ENCODE data around the gene XPNPEP2. TPM values are rescaled to one million over a fixed set of nuclear protein-coding genes. Genes with fewer than 3 reads are reported as not detected.

Gene XPNPEP2
- polyA plus RNA-seq, 1 donor from 2014 or later, result 0.26 TPM

GRCh38 chrX:129772796-129773431 lies 34.1 kb downstream of the XPNPEP2 start:
- peaks cover 58 to 72% (median 70%) of the 10 kb centered on the region in 3 donors for H3K4me1 Mint-ChIP-seq
- H3K27me3 Mint-ChIP-seq, result peaks cover 2% of the 10 kb centered on the region
- no peaks in the 10 kb centered on the region for H3K9me3 Mint-ChIP-seq
- H3K27ac Mint-ChIP-seq, result peak overlapping the region; percentile 93 to 99 (median 97)
- peak overlapping the region; percentile 5 to 92 (median 84) for H3K4me3 Mint-ChIP-seq
- no peaks in the 10 kb centered on the region for H3K36me3 Mint-ChIP-seq

- peak overlapping the region in 3 of 4 donors; percentile 59 to 92 (median 83) for H3K4me3 Mint-ChIP-seq
- peak overlapping the region; percentile 93 to 99 (median 97) for H3K27ac Mint-ChIP-seq
- H3K36me3 Mint-ChIP-seq, result no peaks in the 10 kb centered on the region
- no peaks in the 10 kb centered on the region for H3K9me3 Mint-ChIP-seq
- peaks cover 52 to 70% (median 66%) of the 10 kb centered on the region in 3 donors for H3K4me1 Mint-ChIP-seq
- H3K27me3 Mint-ChIP-seq, result peaks cover 2% of the 10 kb centered on the region
Measured at GRCh38 chrX:129773649-129774458, 35.1 kb downstream of the XPNPEP2 start.

GRCh38 chrX:129777218-129778030 lies 38.6 kb downstream of the XPNPEP2 start:
- peak overlapping the region; percentile 87 to 99 (median 97) for H3K27ac Mint-ChIP-seq
- H3K9me3 Mint-ChIP-seq, result no peaks in the 10 kb centered on the region
- peaks cover 41 to 64% (median 61%) of the 10 kb centered on the region in 3 donors for H3K4me1 Mint-ChIP-seq
- H3K4me3 Mint-ChIP-seq, result peak overlapping the region; percentile 83 to 96 (median 92)
- H3K36me3 Mint-ChIP-seq, result no peaks in the 10 kb centered on the region
- H3K27me3 Mint-ChIP-seq, result no peaks in the 10 kb centered on the region

- peak overlapping the region; percentile 87 to 99 (median 97) for H3K27ac Mint-ChIP-seq
- H3K4me1 Mint-ChIP-seq, result peaks cover 40 to 70% (median 63%) of the 10 kb centered on the region in 3 donors
- H3K4me3 Mint-ChIP-seq, result peak overlapping the region; percentile 96 to 99 (median 98)
- H3K9me3 Mint-ChIP-seq, result no peaks in the 10 kb centered on the region
- no peaks in the 10 kb centered on the region for H3K27me3 Mint-ChIP-seq
- H3K36me3 Mint-ChIP-seq, result no peaks in the 10 kb centered on the region
Measured at GRCh38 chrX:129779086-129779672, 40.4 kb downstream of the XPNPEP2 start.

GRCh38 chrX:129779747-129780146 lies 41.0 kb downstream of the XPNPEP2 start, which contains the start of gene SASH3:
Gene SASH3, plus strand, starts transcription at chrX:129779949. Its CDS starts 149 bp downstream, at chrX:129780098.
- Mint-ChIP-seq H3K36me3 (no peaks in the 10 kb centered on the region), H3K9me3 (no peaks in the 10 kb centered on the region), H3K4me3 (peak within 1 kb of the TSS; percentile 96 to 99 (median 98)), H3K27ac (peak within 1 kb of the TSS; percentile 87 to 99 (median 97)), H3K27me3 (no peaks in the 10 kb centered on the region), H3K4me1 (peaks cover 39 to 73% (median 64%) of the 10 kb centered on the region in 3 donors)

GRCh38 chrX:129780441-129781105 lies 41.8 kb downstream of the XPNPEP2 start:
- H3K4me1 Mint-ChIP-seq, result peaks cover 32 to 72% (median 60%) of the 10 kb centered on the region in 3 donors

GRCh38 chrX:129781134-129781672 lies 42.4 kb downstream of the XPNPEP2 start:
- Mint-ChIP-seq H3K9me3 (no peaks in the 10 kb centered on the region), H3K27ac (peak overlapping the region; percentile 87 to 99 (median 97)), H3K4me1 (peaks cover 34 to 74% (median 62%) of the 10 kb centered on the region in 3 donors), H3K27me3 (peaks cover 2% of the 10 kb centered on the region), H3K36me3 (peaks cover 2% of the 10 kb centered on the region), H3K4me3 (peak overlapping the region; percentile 96 to 99 (median 98))

More at GRCh38 chrX:129780441-129781105, 41.8 kb downstream of the XPNPEP2 start:
- Mint-ChIP-seq H3K9me3 (no peaks in the 10 kb centered on the region), H3K36me3 (no peaks in the 10 kb centered on the region), H3K4me3 (peak overlapping the region; percentile 96 to 99 (median 98)), H3K27ac (peak overlapping the region; percentile 87 to 99 (median 97)), H3K27me3 (no peaks in the 10 kb centered on the region)

- Mint-ChIP-seq H3K4me3 (peak overlapping the region; percentile 96 to 99 (median 98)), H3K4me1 (peaks cover 34 to 73% (median 62%) of the 10 kb centered on the region in 3 donors), H3K27ac (peak overlapping the region; percentile 87 to 99 (median 97)), H3K9me3 (no peaks in the 10 kb centered on the region), H3K36me3 (peaks cover 2% of the 10 kb centered on the region), H3K27me3 (peaks cover 2% of the 10 kb centered on the region)
Measured at GRCh38 chrX:129781680-129782495, 43.1 kb downstream of the XPNPEP2 start.

GRCh38 chrX:129782706-129783105 lies 43.9 kb downstream of the XPNPEP2 start:
- Mint-ChIP-seq H3K27me3 (peaks cover 2% of the 10 kb centered on the region), H3K36me3 (peaks cover 5% of the 10 kb centered on the region), H3K4me3 (peak overlapping the region; percentile 96 to 99 (median 98)), H3K4me1 (peaks cover 26 to 74% (median 62%) of the 10 kb centered on the region in 3 donors), H3K9me3 (no peaks in the 10 kb centered on the region), H3K27ac (peak overlapping the region; percentile 87 to 99 (median 97))

- peaks cover 5% of the 10 kb centered on the region for H3K36me3 Mint-ChIP-seq
- peak overlapping the region; percentile 96 to 99 (median 98) for H3K4me3 Mint-ChIP-seq
- peaks cover 26 to 72% (median 61%) of the 10 kb centered on the region in 3 donors for H3K4me1 Mint-ChIP-seq
- peaks cover 2% of the 10 kb centered on the region for H3K27me3 Mint-ChIP-seq
- H3K9me3 Mint-ChIP-seq, result no peaks in the 10 kb centered on the region
- H3K27ac Mint-ChIP-seq, result peak overlapping the region; percentile 8 to 88 (median 87)
Measured at GRCh38 chrX:129783291-129783713, 44.5 kb downstream of the XPNPEP2 start.

- H3K9me3 Mint-ChIP-seq, result no peaks in the 10 kb centered on the region
- H3K27ac Mint-ChIP-seq, result peak overlapping the region in 2 of 3 donors; percentile 62 to 87
- peaks cover 6% of the 10 kb centered on the region for H3K36me3 Mint-ChIP-seq
- peak overlapping the region; percentile 96 to 99 (median 98) for H3K4me3 Mint-ChIP-seq
- peaks cover 2% of the 10 kb centered on the region for H3K27me3 Mint-ChIP-seq
- H3K4me1 Mint-ChIP-seq, result peaks cover 26 to 66% (median 56%) of the 10 kb centered on the region in 3 donors
Measured at GRCh38 chrX:129784371-129784770, 45.6 kb downstream of the XPNPEP2 start.

- no peaks in the 10 kb centered on the region for H3K9me3 Mint-ChIP-seq
- H3K27ac Mint-ChIP-seq, result peak overlapping the region; percentile 80 to 87 (median 87)
- peak overlapping the region; percentile 54 to 93 (median 82) for H3K4me3 Mint-ChIP-seq
- peaks cover 6% of the 10 kb centered on the region for H3K36me3 Mint-ChIP-seq
- H3K27me3 Mint-ChIP-seq, result peaks cover 2% of the 10 kb centered on the region
- peaks cover 26 to 64% (median 51%) of the 10 kb centered on the region in 3 donors for H3K4me1 Mint-ChIP-seq
Measured at GRCh38 chrX:129785160-129785947, 46.6 kb downstream of the XPNPEP2 start.
